B cell (primary cell): ENCODE measurements around the gene DPH2.

ENCODE experiments used
- CTCF ChIP-seq: fragments of 200-600 bp; IDR thresholded peaks from one replicate; pipeline ENCODE4 v1.8.0; 2022; ENCODE audit warnings: antibody characterized with exemption, mild to moderate bottlenecking
- EZH2 ChIP-seq: IDR thresholded peaks from 2 replicates; pipeline ENCODE4 v1.6.1; 2012; ENCODE audit warnings: borderline replicate concordance, low read depth, mild to moderate bottlenecking, moderate library complexity, low read length; ENCODE audit not compliant: insufficient read depth, poor library complexity, severe bottlenecking

DNA sequence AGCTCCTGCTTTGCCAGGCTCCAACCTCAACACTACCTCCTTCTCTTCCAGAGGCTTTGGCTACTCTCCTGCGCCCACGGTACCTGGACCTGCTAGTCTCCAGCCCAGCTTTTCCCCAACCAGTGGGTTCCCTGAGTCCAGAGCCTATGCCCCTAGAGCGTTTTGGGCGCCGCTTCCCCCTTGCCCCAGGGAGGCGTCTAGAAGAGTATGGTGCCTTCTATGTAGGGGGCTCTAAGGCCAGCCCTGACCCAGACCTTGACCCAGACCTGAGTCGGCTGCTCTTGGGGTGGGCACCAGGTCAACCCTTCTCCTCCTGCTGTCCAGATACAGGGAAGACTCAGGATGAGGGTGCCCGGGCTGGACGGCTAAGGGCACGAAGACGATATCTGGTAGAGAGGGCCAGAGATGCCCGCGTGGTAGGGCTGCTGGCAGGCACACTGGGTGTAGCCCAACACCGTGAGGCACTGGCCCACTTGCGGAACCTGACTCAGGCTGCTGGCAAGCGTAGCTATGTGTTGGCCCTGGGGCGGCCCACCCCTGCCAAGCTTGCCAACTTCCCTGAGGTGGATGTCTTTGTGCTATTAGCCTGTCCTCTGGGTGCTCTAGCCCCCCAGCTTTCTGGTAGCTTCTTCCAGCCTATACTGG is 1.6 kb downstream of the DPH2 start:
- TF ChIP-seq CTCF (no peak), EZH2 (no peak)
